ENCODE results near the gene HNRNPK. TPM values are rescaled to one million over a fixed set of nuclear protein-coding genes. Genes with fewer than 3 reads are reported as not detected.

HNRNPK gene
- total RNA-seq, 2 donors from 2014 or later, result 447 to 480 TPM

DNA sequence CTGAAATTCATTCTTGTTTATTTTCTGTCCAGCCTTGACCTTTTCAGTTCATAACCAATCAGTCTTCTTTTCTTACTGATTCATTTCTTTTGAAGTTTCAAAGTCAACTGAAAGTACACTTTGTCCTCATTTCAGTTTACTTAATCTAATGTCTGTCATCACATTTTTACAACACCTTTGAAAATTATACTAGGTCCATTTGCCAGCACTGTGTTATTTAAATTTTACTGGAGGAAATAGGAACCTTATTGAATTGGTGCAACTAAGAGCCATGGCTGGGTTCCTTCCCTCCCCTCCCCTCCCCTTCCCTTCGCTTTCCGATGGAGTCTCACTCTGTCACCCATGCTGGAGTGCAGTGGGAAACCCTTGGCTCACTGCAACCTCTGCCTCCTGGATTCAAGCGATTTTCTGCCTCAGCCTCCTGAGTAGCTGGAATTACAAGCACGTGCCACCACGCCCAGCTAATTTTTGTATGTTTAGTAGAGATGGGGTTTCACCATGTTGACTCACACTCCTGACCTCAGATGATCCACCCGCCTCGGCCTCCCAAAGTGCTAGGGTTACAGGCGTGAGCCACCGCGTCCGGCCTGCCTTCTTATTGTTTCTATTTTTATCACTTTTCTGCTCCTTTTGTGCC is 6.9 kb upstream of the HNRNPK start:
- peak; percentile 16 for DNase-seq (ENCODE audit: low spot score)
- Histone ChIP-seq H3K27me3 (replicated peaks; ENCODE audit: insufficient read depth) (no peaks in the 10 kb centered on the region), H3K9me3 (no peaks in the 10 kb centered on the region), H3K4me3 (no peak overlapping the region), H3K36me3 (no peaks in the 10 kb centered on the region), H3K4me1 (replicated peaks) (peaks cover 4% of the 10 kb centered on the region), H3K27ac (peak overlapping the region; percentile 35 to 41)
- 35% methylated on average over 11 of the region's 11 CpGs for WGBS
- intact Hi-C loops (cut with DNase I), result no loop called here
- TF ChIP-seq POLR2AphosphoS5 (IDR thresholded peaks at IDR 0.05), result peak; percentile 57
- TF ChIP-seq POLR2A (IDR thresholded peaks at IDR 0.05), result no peak
- TF ChIP-seq, protein P1, sequence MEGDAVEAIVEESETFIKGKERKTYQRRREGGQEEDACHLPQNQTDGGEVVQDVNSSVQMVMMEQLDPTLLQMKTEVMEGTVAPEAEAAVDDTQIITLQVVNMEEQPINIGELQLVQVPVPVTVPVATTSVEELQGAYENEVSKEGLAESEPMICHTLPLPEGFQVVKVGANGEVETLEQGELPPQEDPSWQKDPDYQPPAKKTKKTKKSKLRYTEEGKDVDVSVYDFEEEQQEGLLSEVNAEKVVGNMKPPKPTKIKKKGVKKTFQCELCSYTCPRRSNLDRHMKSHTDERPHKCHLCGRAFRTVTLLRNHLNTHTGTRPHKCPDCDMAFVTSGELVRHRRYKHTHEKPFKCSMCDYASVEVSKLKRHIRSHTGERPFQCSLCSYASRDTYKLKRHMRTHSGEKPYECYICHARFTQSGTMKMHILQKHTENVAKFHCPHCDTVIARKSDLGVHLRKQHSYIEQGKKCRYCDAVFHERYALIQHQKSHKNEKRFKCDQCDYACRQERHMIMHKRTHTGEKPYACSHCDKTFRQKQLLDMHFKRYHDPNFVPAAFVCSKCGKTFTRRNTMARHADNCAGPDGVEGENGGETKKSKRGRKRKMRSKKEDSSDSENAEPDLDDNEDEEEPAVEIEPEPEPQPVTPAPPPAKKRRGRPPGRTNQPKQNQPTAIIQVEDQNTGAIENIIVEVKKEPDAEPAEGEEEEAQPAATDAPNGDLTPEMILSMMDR (IDR thresholded peaks at IDR 0.05), result no peak

DNA sequence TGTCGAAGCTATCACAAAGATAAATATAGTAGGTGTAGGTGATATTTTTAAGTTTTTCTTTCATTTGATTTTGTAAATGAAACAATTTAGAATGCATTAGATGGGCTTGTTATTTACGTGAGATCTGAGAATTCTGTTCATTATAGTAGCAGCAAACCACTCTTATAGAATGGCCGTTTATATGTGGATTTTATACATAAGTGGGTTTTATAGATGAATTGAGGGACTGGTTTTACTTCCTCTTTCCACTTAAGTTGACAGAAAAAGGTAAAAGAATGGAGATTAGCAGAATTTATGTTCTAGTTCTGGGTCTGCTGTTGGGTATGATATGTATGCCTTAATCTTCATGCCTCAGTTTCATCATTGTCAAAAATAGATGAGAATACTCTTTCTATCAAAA is 6.2 kb upstream of the HNRNPK start:
- WGBS, result 78% methylated on average over 3 of the region's 3 CpGs
- Histone ChIP-seq H3K4me1 (replicated peaks) (peaks cover 4% of the 10 kb centered on the region), H3K27ac (peak overlapping the region in 1 of 2 donors; percentile 35), H3K27me3 (replicated peaks; ENCODE audit: insufficient read depth) (no peaks in the 10 kb centered on the region), H3K36me3 (no peaks in the 10 kb centered on the region), H3K9me3 (no peaks in the 10 kb centered on the region), H3K4me3 (no peak overlapping the region)
- no peak for DNase-seq (ENCODE audit: low spot score)
- intact Hi-C loops (cut with DNase I), result no loop called here
- TF ChIP-seq POLR2AphosphoS5 (IDR thresholded peaks at IDR 0.05), result no peak
- TF ChIP-seq, protein P1 (IDR thresholded peaks at IDR 0.05), result no peak
- no peak for TF ChIP-seq POLR2A (IDR thresholded peaks at IDR 0.05)

DNA sequence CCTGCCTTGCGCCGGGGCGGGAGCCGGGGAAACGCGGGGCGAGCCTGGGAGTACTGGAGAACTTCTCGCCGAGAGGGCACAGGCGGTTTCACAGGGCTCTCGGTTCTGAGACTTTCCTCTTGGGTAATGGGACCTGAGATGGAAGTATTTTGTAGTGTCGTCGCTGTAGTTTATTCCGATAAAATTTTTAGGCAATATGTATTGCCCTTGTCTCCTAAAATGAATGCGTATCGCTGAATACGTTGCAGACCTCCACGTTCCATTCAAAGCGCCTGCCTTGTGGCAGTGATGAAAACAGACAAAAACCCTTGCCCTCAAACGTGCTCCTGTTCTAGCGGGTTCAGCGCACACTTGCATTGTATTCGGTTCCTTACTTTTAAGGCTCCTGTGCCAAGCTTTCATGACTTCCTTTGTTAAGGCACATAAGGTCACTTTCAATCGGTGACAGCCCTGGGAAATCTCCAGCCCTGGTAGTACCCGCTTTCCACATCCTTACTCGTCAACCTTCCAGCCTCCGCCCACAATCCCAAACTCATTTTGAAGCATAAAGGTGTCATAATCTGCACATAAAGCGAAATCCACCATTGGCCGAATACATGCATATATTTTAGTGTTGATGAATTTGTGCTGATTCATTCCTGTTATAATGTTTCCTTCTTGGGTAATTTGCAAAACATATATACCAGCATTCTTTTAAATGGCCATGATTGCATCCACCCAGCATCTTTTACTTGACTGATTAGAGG is 1.3 kb upstream of the HNRNPK start:
- Histone ChIP-seq H3K4me1 (replicated peaks) (no peaks in the 10 kb centered on the region), H3K27me3 (replicated peaks; ENCODE audit: insufficient read depth) (no peaks in the 10 kb centered on the region), H3K27ac (peak overlapping the region; percentile 99), H3K9me3 (no peaks in the 10 kb centered on the region), H3K4me3 (peak overlapping the region; percentile 95 to 96), H3K36me3 (no peaks in the 10 kb centered on the region)
- DNase-seq (ENCODE audit: low spot score), result peak; percentile 29
- TF ChIP-seq, protein P1 (IDR thresholded peaks at IDR 0.05), result no peak
- TF ChIP-seq POLR2AphosphoS5 (IDR thresholded peaks at IDR 0.05) (no peak), POLR2A (IDR thresholded peaks at IDR 0.05) (no peak)
- 2% methylated on average over 29 of the region's 29 CpGs for WGBS
- intact Hi-C loops (cut with DNase I), result no loop called here

GRCh38 chr9:83980395-83981125 is 545 bp upstream of the HNRNPK start, which contains the start of gene RMI1:
RMI1 (plus strand) TSS chr9:83980805; CDS start chr9:84000987, 20,182 bp downstream.
- Histone ChIP-seq H3K9me3 (no peaks in the 10 kb centered on the region), H3K36me3 (peaks cover 0 to under 1% of the 10 kb centered on the region in 2 donors), H3K4me1 (replicated peaks) (no peaks in the 10 kb centered on the region), H3K27ac (peak within 1 kb of the TSS; percentile 99), H3K27me3 (replicated peaks; ENCODE audit: insufficient read depth) (no peaks in the 10 kb centered on the region), H3K4me3 (peak within 1 kb of the TSS; percentile 95 to 96)
- intact Hi-C loops (cut with DNase I), result no loop called here
- under 1% methylated on average over 59 of the region's 69 CpGs for WGBS
- TF ChIP-seq POLR2A (IDR thresholded peaks at IDR 0.05), result peak; percentile 93
- TF ChIP-seq POLR2AphosphoS5 (IDR thresholded peaks at IDR 0.05), result peak; percentile 92
- TF ChIP-seq, protein P1 (IDR thresholded peaks at IDR 0.05), result peak in 3 of 4 experiments; percentile 38 to 47 (median 47)
- DNase-seq (ENCODE audit: low spot score), result peak; percentile 99
